PC-3 (cell line): ENCODE data around the gene RAD50. TPM values are rescaled to one million over a fixed set of nuclear protein-coding genes. Genes with fewer than 3 reads are reported as not detected.

Source experiments
- ATAC-seq: fragments of 200-7000 bp; cut with Tn5 transposase; 2 replicates; pipeline ENCODE4 v1.9.1; 2020; ENCODE audit warnings: mild to moderate bottlenecking, moderate library complexity
- BruUV-seq: library from RNA; stranded (reverse); fragments of 400-500 nt; replicated peaks from 2 replicates; lab custom pipeline; 2021; lab: Mats Ljungman, UMichigan
- CTCF ChIA-PET: fragments of 300-600 bp; sonication (Branson Sonifier 250); formaldehyde crosslinking; loops from one replicate; lab custom pipeline; 2022; ENCODE audit warnings: antibody characterized with exemption; lab: Charles Lee
- POLR2A ChIA-PET: fragments of 300-600 bp; sonication (Branson Sonifier 250); formaldehyde crosslinking; loops from one replicate; lab custom pipeline; 2022; ENCODE audit warnings: antibody characterized with exemption; ENCODE audit not compliant: unreplicated experiment; lab: Charles Lee
- DNase-seq: peaks from one replicate; pipeline ENCODE4 v3.0.0-alpha.2; 2015
- H2AFZ ChIP-seq: fragments of 300-600 bp; sonication (generic); 2 replicates; pipeline ENCODE4 v1.6.0; 2016; ENCODE audit warnings: antibody characterized with exemption, low read length
- H3F3A ChIP-seq: fragments of 300-600 bp; sonication (generic); one replicate; pipeline ENCODE4 v1.6.0; 2017; ENCODE audit warnings: antibody characterized with exemption, low read length, control low read depth, mild to moderate bottlenecking; ENCODE audit not compliant: unreplicated experiment
- H3K27ac ChIP-seq: fragments of 300-600 bp; sonication (generic); 2 replicates; pipeline ENCODE4 v1.5.1; 2016; ENCODE audit warnings: mild to moderate bottlenecking, low read length
- H3K27me3 ChIP-seq: fragments of 300-600 bp; sonication (generic); 2 replicates; pipeline ENCODE4 v1.6.1; 2016; ENCODE audit warnings: low read length, mixed read lengths
- H3K36me3 ChIP-seq: fragments of 300-600 bp; sonication (generic); 2 replicates; pipeline ENCODE4 v1.6.1; 2016; ENCODE audit warnings: low read depth, mixed run types, low read length, mixed read lengths
- H3K4me1 ChIP-seq: fragments of 300-600 bp; sonication (generic); 2 replicates; pipeline ENCODE4 v1.5.1; 2016; ENCODE audit warnings: low read length; ENCODE audit not compliant: insufficient read depth
- H3K4me2 ChIP-seq: fragments of 300-600 bp; sonication (generic); 2 replicates; pipeline ENCODE4 v1.6.0; 2016; ENCODE audit warnings: low read length
- H3K4me3 ChIP-seq: fragments of 300-600 bp; sonication (generic); 2 replicates; pipeline ENCODE4 v1.5.1; 2016; ENCODE audit warnings: mild to moderate bottlenecking, low read length, mixed read lengths
- H3K79me2 ChIP-seq: fragments of 300-600 bp; sonication (generic); 2 replicates; pipeline ENCODE4 v1.6.1; 2017; ENCODE audit warnings: low read length, mixed read lengths
- H3K9ac ChIP-seq: fragments of 300-600 bp; sonication (generic); 2 replicates; pipeline ENCODE4 v1.6.0; 2016; ENCODE audit warnings: mild to moderate bottlenecking, low read length
- H3K9me2 ChIP-seq: fragments of 300-600 bp; sonication (generic); replicated peaks from 2 replicates; pipeline ENCODE4 v1.6.1; 2016; ENCODE audit warnings: mixed run types, low read length, mixed read lengths
- H3K9me3 ChIP-seq: fragments of 300-600 bp; sonication (generic); 2 replicates; pipeline ENCODE4 v1.6.1; 2016; ENCODE audit warnings: low read length, mixed read lengths
- H4K20me1 ChIP-seq: fragments of 300-600 bp; sonication (generic); 2 replicates; pipeline ENCODE4 v1.6.1; 2016; ENCODE audit warnings: low read length, mixed read lengths
- CTCF ChIP-seq: fragments of 300-600 bp; sonication (generic); conservative IDR thresholded peaks from 2 replicates; pipeline ENCODE4 v1.5.1; 2017; ENCODE audit warnings: antibody characterized with exemption, low read depth, mild to moderate bottlenecking, low read length
- EZH2 ChIP-seq: fragments of 300-600 bp; sonication (generic); IDR thresholded peaks from one replicate; pipeline ENCODE4 v1.6.1; 2017; ENCODE audit warnings: antibody characterized with exemption, mild to moderate bottlenecking, low read length; ENCODE audit not compliant: unreplicated experiment
- EZH2phosphoT487 ChIP-seq: fragments of 300-600 bp; sonication (generic); IDR thresholded peaks from 2 replicates; pipeline ENCODE4 v1.6.1; 2018; ENCODE audit warnings: mild to moderate bottlenecking, antibody characterized with exemption, low read length, borderline replicate concordance
- intact Hi-C: fragments of 100-400 bp; cut with micrococcal nuclease; formaldehyde crosslinking; loops from 2 replicates; pipeline ENCODE4 v1.9.0; 2023
- total RNA-seq: library from RNA; depleted of rRNA; stranded (reverse); fragments of >200 nt; gene quantifications from 2 replicates; pipeline ENCODE4 v1.2.3, GENCODE V29; 2014

Gene RAD50
- total RNA-seq, 1 experiment from 2014 or later: 6.7 TPM

- H4K20me1 ChIP-seq: no peaks in the 10 kb centered on the region
- no peaks in the 10 kb centered on the region for H3K9me2 ChIP-seq
- no peak overlapping the region for H3K9ac ChIP-seq
- no peaks in the 10 kb centered on the region for H3K36me3 ChIP-seq
- no peak for DNase-seq
- no peak overlapping the region for H3K4me2 ChIP-seq
- no peaks in the 10 kb centered on the region for H3K9me3 ChIP-seq
- H3K4me3 ChIP-seq: no peak overlapping the region
- no peaks in the 10 kb centered on the region for H3F3A ChIP-seq
- no peak overlapping the region for H2AFZ ChIP-seq
- H3K4me1 ChIP-seq: no peaks in the 10 kb centered on the region
- BruUV-seq: no TSS peak
- intact Hi-C loops: no loop called here
- no peak overlapping the region for H3K27ac ChIP-seq
- POLR2A ChIA-PET: no interaction called here
- H3K79me2 ChIP-seq: no peaks in the 10 kb centered on the region
- TF ChIP-seq EZH2phosphoT487 (no peak), CTCF (no peak), EZH2 (no peak)
- no peaks in the 10 kb centered on the region for H3K27me3 ChIP-seq
- CTCF ChIA-PET: interaction anchor here (0.8 kb wide), 1 partner anchor 308 kb away, joined by 4 read pairs; no protein-coding TSS in a partner anchor
- no peak for ATAC-seq
Measured at GRCh38 chr5:132659598-132660493, 103.1 kb downstream of the RAD50 start.

- Histone ChIP-seq H3K9me3 (no peaks in the 10 kb centered on the region), H3K4me2 (no peak overlapping the region), H4K20me1 (no peaks in the 10 kb centered on the region), H3K9me2 (no peaks in the 10 kb centered on the region), H3K27ac (no peak overlapping the region), H3F3A (no peaks in the 10 kb centered on the region), H3K36me3 (no peaks in the 10 kb centered on the region), H3K4me1 (no peaks in the 10 kb centered on the region), H2AFZ (no peak overlapping the region), H3K27me3 (no peaks in the 10 kb centered on the region), H3K4me3 (no peak overlapping the region), H3K9ac (no peak overlapping the region), H3K79me2 (no peaks in the 10 kb centered on the region)
- no peak for DNase-seq
- TF ChIP-seq EZH2 (no peak), CTCF (no peak), EZH2phosphoT487 (no peak)
- ChIA-PET POLR2A (no interaction called here), CTCF (no interaction called here)
- no peak for ATAC-seq
- BruUV-seq: no TSS peak
- intact Hi-C loops: no loop called here
Measured at GRCh38 chr5:132661231-132662003, 104.6 kb downstream of the RAD50 start.
